ENCODE measurements around the gene CDK7. TPM values are rescaled to one million over a fixed set of nuclear protein-coding genes. Genes with fewer than 3 reads are reported as not detected.

Gene CDK7
- total and polyA plus RNA-seq, 4 donors: 6.9 to 15.0 (median 7.9) TPM

DNA sequence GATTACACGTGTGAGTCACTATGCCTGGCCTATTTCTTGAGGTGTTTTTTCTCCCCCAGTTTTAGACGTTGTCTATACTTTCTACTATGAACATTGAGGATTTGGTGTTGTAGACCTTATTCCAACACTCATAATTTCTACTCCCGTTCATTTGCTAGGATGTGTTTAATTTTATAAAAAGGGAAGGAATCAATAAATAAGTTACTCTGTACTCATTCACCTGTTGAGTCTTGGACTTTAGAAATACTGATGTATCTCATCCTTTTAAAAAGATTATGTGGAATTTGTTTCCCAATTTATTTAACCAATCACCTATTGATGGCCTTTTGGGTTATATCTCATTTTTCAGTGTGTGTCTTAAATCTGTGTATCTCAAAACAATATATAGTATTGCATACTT, 3.2 kb downstream of the CDK7 start:
- H3K27ac ChIP-seq (ENCODE audit: low read depth in 1 of 2, low read length in 2 of 2): no peak overlapping the region
- H3K36me3 ChIP-seq (ENCODE audit: control insufficient read depth in 4 of 4, insufficient read depth in 3 of 4, low read depth in 1 of 4, low read length in 3 of 4): peaks cover 0 to 5% (median 0%) of the 10 kb centered on the region in 4 donors
- H3K4me3 ChIP-seq (ENCODE audit: low read depth in 1 of 3, low read length in 3 of 3): no peak overlapping the region
- H3K27me3 ChIP-seq (ENCODE audit: control insufficient read depth in 4 of 4, insufficient read depth in 4 of 4, low read length in 3 of 4): no peaks in the 10 kb centered on the region
- no peak for DNase-seq (ENCODE audit: low spot score)
- H3K4me1 ChIP-seq (ENCODE audit: control insufficient read depth in 4 of 4, insufficient read depth in 4 of 4, low read length in 3 of 4): peaks cover 5 to 25% (median 15%) of the 10 kb centered on the region in 4 donors
- TF ChIP-seq RXRA (IDR thresholded peaks at IDR 0.05): no peak
- TF ChIP-seq, protein P1, sequence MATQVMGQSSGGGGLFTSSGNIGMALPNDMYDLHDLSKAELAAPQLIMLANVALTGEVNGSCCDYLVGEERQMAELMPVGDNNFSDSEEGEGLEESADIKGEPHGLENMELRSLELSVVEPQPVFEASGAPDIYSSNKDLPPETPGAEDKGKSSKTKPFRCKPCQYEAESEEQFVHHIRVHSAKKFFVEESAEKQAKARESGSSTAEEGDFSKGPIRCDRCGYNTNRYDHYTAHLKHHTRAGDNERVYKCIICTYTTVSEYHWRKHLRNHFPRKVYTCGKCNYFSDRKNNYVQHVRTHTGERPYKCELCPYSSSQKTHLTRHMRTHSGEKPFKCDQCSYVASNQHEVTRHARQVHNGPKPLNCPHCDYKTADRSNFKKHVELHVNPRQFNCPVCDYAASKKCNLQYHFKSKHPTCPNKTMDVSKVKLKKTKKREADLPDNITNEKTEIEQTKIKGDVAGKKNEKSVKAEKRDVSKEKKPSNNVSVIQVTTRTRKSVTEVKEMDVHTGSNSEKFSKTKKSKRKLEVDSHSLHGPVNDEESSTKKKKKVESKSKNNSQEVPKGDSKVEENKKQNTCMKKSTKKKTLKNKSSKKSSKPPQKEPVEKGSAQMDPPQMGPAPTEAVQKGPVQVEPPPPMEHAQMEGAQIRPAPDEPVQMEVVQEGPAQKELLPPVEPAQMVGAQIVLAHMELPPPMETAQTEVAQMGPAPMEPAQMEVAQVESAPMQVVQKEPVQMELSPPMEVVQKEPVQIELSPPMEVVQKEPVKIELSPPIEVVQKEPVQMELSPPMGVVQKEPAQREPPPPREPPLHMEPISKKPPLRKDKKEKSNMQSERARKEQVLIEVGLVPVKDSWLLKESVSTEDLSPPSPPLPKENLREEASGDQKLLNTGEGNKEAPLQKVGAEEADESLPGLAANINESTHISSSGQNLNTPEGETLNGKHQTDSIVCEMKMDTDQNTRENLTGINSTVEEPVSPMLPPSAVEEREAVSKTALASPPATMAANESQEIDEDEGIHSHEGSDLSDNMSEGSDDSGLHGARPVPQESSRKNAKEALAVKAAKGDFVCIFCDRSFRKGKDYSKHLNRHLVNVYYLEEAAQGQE (IDR thresholded peaks at IDR 0.05): no peak
- TF ChIP-seq RAD21 (IDR thresholded peaks at IDR 0.05): no peak
- no peak for TF ChIP-seq YY1 (IDR thresholded peaks at IDR 0.05)
- TF ChIP-seq GABPA (IDR thresholded peaks at IDR 0.05 in 1 of 2, conservative IDR thresholded peaks at IDR 0.05 in 1 of 2): no peak
- no peak for TF ChIP-seq HNF4G (IDR thresholded peaks at IDR 0.05)
- no peak for TF ChIP-seq FOXA2 (IDR thresholded peaks at IDR 0.05)
- TF ChIP-seq EGR1 (IDR thresholded peaks at IDR 0.05; ENCODE audit: low read depth in 2 of 2): no peak
- TF ChIP-seq, protein P2, sequence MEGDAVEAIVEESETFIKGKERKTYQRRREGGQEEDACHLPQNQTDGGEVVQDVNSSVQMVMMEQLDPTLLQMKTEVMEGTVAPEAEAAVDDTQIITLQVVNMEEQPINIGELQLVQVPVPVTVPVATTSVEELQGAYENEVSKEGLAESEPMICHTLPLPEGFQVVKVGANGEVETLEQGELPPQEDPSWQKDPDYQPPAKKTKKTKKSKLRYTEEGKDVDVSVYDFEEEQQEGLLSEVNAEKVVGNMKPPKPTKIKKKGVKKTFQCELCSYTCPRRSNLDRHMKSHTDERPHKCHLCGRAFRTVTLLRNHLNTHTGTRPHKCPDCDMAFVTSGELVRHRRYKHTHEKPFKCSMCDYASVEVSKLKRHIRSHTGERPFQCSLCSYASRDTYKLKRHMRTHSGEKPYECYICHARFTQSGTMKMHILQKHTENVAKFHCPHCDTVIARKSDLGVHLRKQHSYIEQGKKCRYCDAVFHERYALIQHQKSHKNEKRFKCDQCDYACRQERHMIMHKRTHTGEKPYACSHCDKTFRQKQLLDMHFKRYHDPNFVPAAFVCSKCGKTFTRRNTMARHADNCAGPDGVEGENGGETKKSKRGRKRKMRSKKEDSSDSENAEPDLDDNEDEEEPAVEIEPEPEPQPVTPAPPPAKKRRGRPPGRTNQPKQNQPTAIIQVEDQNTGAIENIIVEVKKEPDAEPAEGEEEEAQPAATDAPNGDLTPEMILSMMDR (IDR thresholded peaks at IDR 0.05; ENCODE audit: low read depth, low read length, missing input control): no peak
- no peak for TF ChIP-seq SP1 (IDR thresholded peaks at IDR 0.05)
- no peak for TF ChIP-seq JUND (IDR thresholded peaks at IDR 0.05)
- no peak for TF ChIP-seq FOXA1 (IDR thresholded peaks at IDR 0.05)
- TF ChIP-seq, protein P3, sequence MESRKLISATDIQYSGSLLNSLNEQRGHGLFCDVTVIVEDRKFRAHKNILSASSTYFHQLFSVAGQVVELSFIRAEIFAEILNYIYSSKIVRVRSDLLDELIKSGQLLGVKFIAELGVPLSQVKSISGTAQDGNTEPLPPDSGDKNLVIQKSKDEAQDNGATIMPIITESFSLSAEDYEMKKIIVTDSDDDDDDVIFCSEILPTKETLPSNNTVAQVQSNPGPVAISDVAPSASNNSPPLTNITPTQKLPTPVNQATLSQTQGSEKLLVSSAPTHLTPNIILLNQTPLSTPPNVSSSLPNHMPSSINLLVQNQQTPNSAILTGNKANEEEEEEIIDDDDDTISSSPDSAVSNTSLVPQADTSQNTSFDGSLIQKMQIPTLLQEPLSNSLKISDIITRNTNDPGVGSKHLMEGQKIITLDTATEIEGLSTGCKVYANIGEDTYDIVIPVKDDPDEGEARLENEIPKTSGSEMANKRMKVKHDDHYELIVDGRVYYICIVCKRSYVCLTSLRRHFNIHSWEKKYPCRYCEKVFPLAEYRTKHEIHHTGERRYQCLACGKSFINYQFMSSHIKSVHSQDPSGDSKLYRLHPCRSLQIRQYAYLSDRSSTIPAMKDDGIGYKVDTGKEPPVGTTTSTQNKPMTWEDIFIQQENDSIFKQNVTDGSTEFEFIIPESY (IDR thresholded peaks at IDR 0.05): no peak
- no peak for TF ChIP-seq NR2F2 (IDR thresholded peaks at IDR 0.05)
- no peak for TF ChIP-seq HNF4A (conservative IDR thresholded peaks at IDR 0.05)
- TF ChIP-seq, protein P4, sequence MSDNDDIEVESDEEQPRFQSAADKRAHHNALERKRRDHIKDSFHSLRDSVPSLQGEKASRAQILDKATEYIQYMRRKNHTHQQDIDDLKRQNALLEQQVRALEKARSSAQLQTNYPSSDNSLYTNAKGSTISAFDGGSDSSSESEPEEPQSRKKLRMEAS (IDR thresholded peaks at IDR 0.05): no peak
- TF ChIP-seq, protein P5, sequence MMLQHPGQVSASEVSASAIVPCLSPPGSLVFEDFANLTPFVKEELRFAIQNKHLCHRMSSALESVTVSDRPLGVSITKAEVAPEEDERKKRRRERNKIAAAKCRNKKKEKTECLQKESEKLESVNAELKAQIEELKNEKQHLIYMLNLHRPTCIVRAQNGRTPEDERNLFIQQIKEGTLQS (IDR thresholded peaks at IDR 0.05): no peak
- H3K9me3 ChIP-seq (ENCODE audit: control insufficient read depth in 4 of 4, low read length in 3 of 4): no peaks in the 10 kb centered on the region
- H3K9ac ChIP-seq (ENCODE audit: low read depth in 1 of 2, low read length in 2 of 2): no peak overlapping the region
- WGBS: 85% methylated on average over 3 of the region's 3 CpGs

Data from liver (tissue), 9 donors.